ENCODE data around the gene USP34. TPM values are rescaled to one million over a fixed set of nuclear protein-coding genes. Genes with fewer than 3 reads are reported as not detected.

The USP34 gene
- total and polyA plus RNA-seq, 2 of the 4 experiments (the other 2 are of a cell fraction): 34.7 to 128 TPM

- H3K9me1 ChIP-seq (ENCODE audit: insufficient read depth, low read length): no peaks in the 10 kb centered on the region
- H3K36me3 ChIP-seq (ENCODE audit: control insufficient read depth, insufficient read depth, low read length): no peaks in the 10 kb centered on the region; the same call in 1 of the 2 replicates
- ATAC-seq (ENCODE audit: low read depth): no peak
- in situ Hi-C loops (cut with MboI; ENCODE audit: low sequenced_read_pairs) (no loop called here), dilution Hi-C loops (cut with HindIII; ENCODE audit: low sequenced_read_pairs, unreplicated experiment) (no loop called here), intact Hi-C loops (cut with micrococcal nuclease) (no loop called here)
- H2BK20ac ChIP-seq (ENCODE audit: low read depth, low read length): no peak overlapping the region
- ChIA-PET CTCF (no interaction called here), POLR2A (ENCODE audit: unreplicated experiment) (no interaction called here)
- H3K27me3 ChIP-seq (ENCODE audit: control insufficient read depth, insufficient read depth, low read length): no peaks in the 10 kb centered on the region
- no peak overlapping the region for H3K4me2 ChIP-seq (ENCODE audit: low read depth, low read length)
- H2AK5ac ChIP-seq (ENCODE audit: low read depth, low read length): no peak overlapping the region
- H3K79me1 ChIP-seq (ENCODE audit: low read depth in 1 of 2, low read length in 2 of 2): peaks cover 14 to 65% of the 10 kb centered on the region in 2 experiments; a peak in 3 of 4 replicates
- no peak overlapping the region for H3K4me3 ChIP-seq (ENCODE audit: insufficient read depth, low read depth, low read length)
- no peak for TF ChIP-seq MAZ (IDR thresholded peaks at IDR 0.05; ENCODE audit: borderline replicate concordance, low read depth, low read length)
- TF ChIP-seq POLR2A (IDR thresholded peaks at IDR 0.05; ENCODE audit: low read depth, low read length): no peak
- H3K9ac ChIP-seq (ENCODE audit: low read depth, low read length): no peak overlapping the region
- no TSS peak for BruUV-seq (replicated peaks)
- H3K9me3 ChIP-seq (ENCODE audit: control insufficient read depth, insufficient read depth, low read length): no peaks in the 10 kb centered on the region
- H3K18ac ChIP-seq (ENCODE audit: low read depth, low read length): no peak overlapping the region
- H3K56ac ChIP-seq (ENCODE audit: extremely low read depth, insufficient read depth, low read length): no peak overlapping the region
- H4K5ac ChIP-seq (ENCODE audit: low read depth, low read length): no peak overlapping the region
- H4K8ac ChIP-seq (ENCODE audit: low read depth in 2 of 2, low read length in 2 of 2): no peak overlapping the region
- no peak overlapping the region for H3K23ac ChIP-seq (ENCODE audit: low read depth, low read length)
- H3K14ac ChIP-seq (replicated peaks; ENCODE audit: low read depth, low read length): no peak overlapping the region
- H3K4me1 ChIP-seq (ENCODE audit: control insufficient read depth, insufficient read depth, low read length): peaks cover 3% of the 10 kb centered on the region; the same call in 1 of the 2 replicates
- 97% methylated on average over 5 of the region's 6 CpGs; no CpG with 5 or more reads in 1 of the 2 experiments for WGBS, 2 experiments (ENCODE audit: extremely low coverage in 2 of 2, insufficient read length in 1 of 2)
- no peak overlapping the region for H2AFZ ChIP-seq (replicated peaks; ENCODE audit: low read length, poor library complexity)
- no peak overlapping the region for H3K27ac ChIP-seq (ENCODE audit: insufficient read depth, low read length)
- no peak overlapping the region for H4K91ac ChIP-seq (ENCODE audit: insufficient read depth, low read depth, low read length)
- H2BK15ac ChIP-seq (ENCODE audit: low read depth, low read length): no peak overlapping the region
- DNase-seq: no peak
- no peak overlapping the region for H2BK5ac ChIP-seq (ENCODE audit: low read depth, low read length, poor library complexity, severe bottlenecking)
- no peak overlapping the region for H3K4ac ChIP-seq (ENCODE audit: low read depth, low read length)
- no peak overlapping the region for H2BK120ac ChIP-seq (ENCODE audit: low read depth, low read length)
- no peak overlapping the region for H2AK9ac ChIP-seq (replicated peaks; ENCODE audit: low read depth, low read length, poor library complexity)
- peaks cover 63% of the 10 kb centered on the region for H4K20me1 ChIP-seq (ENCODE audit: insufficient read depth, low read length)
Measured at GRCh38 chr2:61456746-61457420, 14.0 kb downstream of the USP34 start.

Measured in IMR-90 (cell line).